HG03342 (cell line): Measurements from ENCODE around the gene SGCG.
"Not testable (repeated sequence)": the region's sequence is repeated elsewhere in the genome, so short reads cannot be mapped to it uniquely, and the experiment has no call there.

ENCODE experiments used
- ATAC-seq: cut with Tn5 transposase; IDR thresholded peaks from one replicate; pipeline ENCODE4 v1.9.1; 2021; ENCODE audit warnings: mild to moderate bottlenecking, moderate library complexity; ENCODE audit not compliant: unreplicated experiment

The SGCG gene

GRCh38 chr13:23180711-23181110, at the start of gene SGCG:
SGCG (plus strand) TSS chr13:23180979; CDS start chr13:23203695, 22,716 bp downstream.
- ATAC-seq: no peak

- ATAC-seq: no peak
Observed at GRCh38 chr13:23134542-23134941, 46.2 kb upstream of the SGCG start.

- no peak for ATAC-seq
Observed at GRCh38 chr13:23140492-23140891, 40.3 kb upstream of the SGCG start.

GRCh38 chr13:23141964-23142363, 38.8 kb upstream of the SGCG start:
- ATAC-seq: no peak

- ATAC-seq: not testable (repeated sequence)
Observed at GRCh38 chr13:23142607-23143006, 38.2 kb upstream of the SGCG start.

GRCh38 chr13:23144431-23144830, 36.3 kb upstream of the SGCG start:
- no peak for ATAC-seq

- no peak for ATAC-seq
Observed at GRCh38 chr13:23146006-23146405, 34.8 kb upstream of the SGCG start.

- ATAC-seq: no peak
Observed at GRCh38 chr13:23146811-23147625, 33.8 kb upstream of the SGCG start.

- no peak for ATAC-seq
Observed at GRCh38 chr13:23147827-23148226, 33.0 kb upstream of the SGCG start.

GRCh38 chr13:23157781-23158180, 23.0 kb upstream of the SGCG start:
- ATAC-seq: no peak

GRCh38 chr13:23159205-23159759, 21.5 kb upstream of the SGCG start:
- ATAC-seq: no peak

GRCh38 chr13:23159760-23160637, 20.8 kb upstream of the SGCG start:
- ATAC-seq: no peak

GRCh38 chr13:23160638-23161480, 19.9 kb upstream of the SGCG start:
- ATAC-seq: no peak

GRCh38 chr13:23161481-23161825, 19.3 kb upstream of the SGCG start:
- no peak for ATAC-seq

- no peak for ATAC-seq
Observed at GRCh38 chr13:23175920-23176319, 4.9 kb upstream of the SGCG start.

- ATAC-seq: no peak
Observed at GRCh38 chr13:23182142-23182541, 1.4 kb downstream of the SGCG start.

GRCh38 chr13:23183292-23183691, 2.5 kb downstream of the SGCG start:
- ATAC-seq: no peak

GRCh38 chr13:23185542-23185941, 4.8 kb downstream of the SGCG start:
- no peak for ATAC-seq

GRCh38 chr13:23201870-23202269, 21.1 kb downstream of the SGCG start:
- no peak for ATAC-seq

GRCh38 chr13:23202383-23202782, 21.6 kb downstream of the SGCG start:
- ATAC-seq: no peak

- no peak for ATAC-seq
Observed at GRCh38 chr13:23203516-23203915, 22.7 kb downstream of the SGCG start.
